PC-9 (cell line): Measurements from ENCODE around the gene S100A14.

ENCODE experiments used
- EZH2 ChIP-seq: fragments of 200-600 bp; sonication (generic); IDR thresholded peaks from 2 replicates; pipeline ENCODE4 v1.8.0; 2017; ENCODE audit warnings: antibody characterized with exemption, low read depth
- TF ChIP-seq, protein P1 (sequence below): fragments of 200-600 bp; sonication (generic); conservative IDR thresholded peaks from 2 replicates; pipeline ENCODE4 v1.6.1; 2017; ENCODE audit warnings: mixed run types, antibody characterized with exemption, mild to moderate bottlenecking, moderate library complexity

DNA sequence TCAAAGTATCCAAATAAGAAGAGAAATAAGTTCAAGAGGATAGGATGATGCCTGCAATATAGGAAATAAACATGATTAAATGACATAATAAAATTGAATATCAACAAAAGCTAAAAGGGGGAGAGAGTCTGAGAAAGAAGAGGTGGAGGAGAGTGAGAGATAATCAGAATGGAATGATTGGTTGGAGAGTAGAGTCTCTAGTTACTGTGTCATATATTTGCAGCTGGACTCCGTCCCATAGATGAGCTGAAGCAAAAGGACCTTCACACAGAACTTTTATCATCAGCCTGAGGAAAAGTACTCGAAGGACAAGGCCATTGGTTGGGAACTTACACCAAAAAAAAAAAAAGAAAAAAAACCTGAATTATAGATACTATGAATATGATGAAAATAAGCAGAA lies 27.6 kb downstream of the S100A14 start:
- TF ChIP-seq, protein P1, sequence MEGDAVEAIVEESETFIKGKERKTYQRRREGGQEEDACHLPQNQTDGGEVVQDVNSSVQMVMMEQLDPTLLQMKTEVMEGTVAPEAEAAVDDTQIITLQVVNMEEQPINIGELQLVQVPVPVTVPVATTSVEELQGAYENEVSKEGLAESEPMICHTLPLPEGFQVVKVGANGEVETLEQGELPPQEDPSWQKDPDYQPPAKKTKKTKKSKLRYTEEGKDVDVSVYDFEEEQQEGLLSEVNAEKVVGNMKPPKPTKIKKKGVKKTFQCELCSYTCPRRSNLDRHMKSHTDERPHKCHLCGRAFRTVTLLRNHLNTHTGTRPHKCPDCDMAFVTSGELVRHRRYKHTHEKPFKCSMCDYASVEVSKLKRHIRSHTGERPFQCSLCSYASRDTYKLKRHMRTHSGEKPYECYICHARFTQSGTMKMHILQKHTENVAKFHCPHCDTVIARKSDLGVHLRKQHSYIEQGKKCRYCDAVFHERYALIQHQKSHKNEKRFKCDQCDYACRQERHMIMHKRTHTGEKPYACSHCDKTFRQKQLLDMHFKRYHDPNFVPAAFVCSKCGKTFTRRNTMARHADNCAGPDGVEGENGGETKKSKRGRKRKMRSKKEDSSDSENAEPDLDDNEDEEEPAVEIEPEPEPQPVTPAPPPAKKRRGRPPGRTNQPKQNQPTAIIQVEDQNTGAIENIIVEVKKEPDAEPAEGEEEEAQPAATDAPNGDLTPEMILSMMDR, result no peak
- TF ChIP-seq EZH2, result no peak
